Naive B cell (primary cell): Measurements from ENCODE around the gene TOM1L1. TPM values are rescaled to one million over a fixed set of nuclear protein-coding genes. Genes with fewer than 3 reads are reported as not detected.
A peak's percentile ranks its signal among the peaks of the same experiment; 100 is the strongest.

Experiments used
- ATAC-seq, 2 donors: fragments of 150-1000 bp; cut with Tn5 transposase; 2 replicates each; pipeline ENCODE4 v1.10.0; 2021; ENCODE audit warnings: low read depth in 2 of 2, mild to moderate bottlenecking in 2 of 2, moderate library complexity in 2 of 2
- DNase-seq: peaks from one replicate; pipeline ENCODE4 v3.0.0; 2022
- H3K27ac Mint-ChIP-seq, 6 donors: one replicate each; pipeline ENCODE4 v1.8.0; 2020 to 2022; ENCODE audit warnings: mild to moderate bottlenecking in 6 of 6, mixed read lengths in 6 of 6, moderate library complexity in 5 of 6, inconsistent platforms in 2 of 6
- H3K27me3 Mint-ChIP-seq, 3 donors: one replicate each; pipeline ENCODE4 v1.8.0; 2021 to 2022; ENCODE audit warnings: mixed read lengths in 3 of 3, mild to moderate bottlenecking in 1 of 3
- H3K36me3 Mint-ChIP-seq, 2 donors: one replicate each; pipeline ENCODE4 v1.8.0; 2020 to 2022; ENCODE audit warnings: mixed read lengths in 2 of 2, inconsistent platforms in 1 of 2, mild to moderate bottlenecking in 1 of 2
- H3K4me1 Mint-ChIP-seq, 3 donors: one replicate each; pipeline ENCODE4 v1.8.0; 2020 to 2022; ENCODE audit warnings: mixed read lengths in 3 of 3, inconsistent platforms in 1 of 3, mild to moderate bottlenecking in 1 of 3, moderate library complexity in 1 of 3
- H3K4me3 Mint-ChIP-seq, 8 donors: one replicate each; pipeline ENCODE4 v1.8.0; 2020 to 2022; ENCODE audit warnings: mild to moderate bottlenecking in 8 of 8, mixed read lengths in 8 of 8, moderate library complexity in 8 of 8, inconsistent platforms in 2 of 8
- H3K9me3 Mint-ChIP-seq, 7 donors: one replicate each; pipeline ENCODE4 v1.8.0; 2020 to 2022; ENCODE audit warnings: mixed read lengths in 7 of 7, mild to moderate bottlenecking in 5 of 7, inconsistent platforms in 2 of 7, moderate library complexity in 1 of 7
- polyA plus RNA-seq, 6 donors: library from polyadenylated mRNA; unstranded; fragments of 300-500 nt; fragmentation: Illumina TruSeq; gene quantifications; one replicate each; pipeline ENCODE4 v1.2.3, GENCODE V29; 2021; ENCODE audit warnings: low read depth in 6 of 6

Gene TOM1L1
- polyA plus RNA-seq, 6 donors from 2014 or later: not detected

- no peak for DNase-seq
- Mint-ChIP-seq H3K36me3 (no peaks in the 10 kb centered on the region), H3K27ac (no peak overlapping the region), H3K9me3 (no peaks in the 10 kb centered on the region), H3K4me1 (peaks cover 0 to 16% (median 6%) of the 10 kb centered on the region in 3 donors), H3K27me3 (no peaks in the 10 kb centered on the region), H3K4me3 (peak overlapping the region in 1 of 8 donors; percentile 47)
- ATAC-seq: no peak
Measured at GRCh38 chr17:54971147-54971546, 70.5 kb downstream of the TOM1L1 start.

- ATAC-seq (no peak), DNase-seq (no peak)
- Mint-ChIP-seq H3K9me3 (no peaks in the 10 kb centered on the region), H3K36me3 (no peaks in the 10 kb centered on the region), H3K4me1 (peaks cover 0 to 10% (median 4%) of the 10 kb centered on the region in 3 donors), H3K27me3 (no peaks in the 10 kb centered on the region), H3K4me3 (peak overlapping the region in 1 of 8 donors; percentile 38), H3K27ac (no peak overlapping the region)
Measured at GRCh38 chr17:54971901-54972300, 71.2 kb downstream of the TOM1L1 start.

GRCh38 chr17:54972406-54973138, 71.9 kb downstream of the TOM1L1 start:
- Mint-ChIP-seq H3K36me3 (no peaks in the 10 kb centered on the region), H3K27me3 (no peaks in the 10 kb centered on the region), H3K4me3 (peak overlapping the region in 1 of 8 donors; percentile 22), H3K9me3 (no peaks in the 10 kb centered on the region), H3K27ac (no peak overlapping the region), H3K4me1 (peaks cover 0 to 5% (median 1%) of the 10 kb centered on the region in 3 donors)
- no peak for DNase-seq
- no peak for ATAC-seq

- Mint-ChIP-seq H3K36me3 (no peaks in the 10 kb centered on the region), H3K4me1 (no peaks in the 10 kb centered on the region), H3K27me3 (no peaks in the 10 kb centered on the region), H3K4me3 (no peak overlapping the region), H3K9me3 (peaks cover 0 to 3% (median 0%) of the 10 kb centered on the region in 7 donors), H3K27ac (peak overlapping the region in 1 of 6 donors; percentile 57)
- DNase-seq (no peak), ATAC-seq (no peak)
Measured at GRCh38 chr17:54974759-54975158, 74.1 kb downstream of the TOM1L1 start.

- Mint-ChIP-seq H3K27me3 (no peaks in the 10 kb centered on the region), H3K9me3 (peaks cover 0 to 15% (median 2%) of the 10 kb centered on the region in 7 donors), H3K4me1 (no peaks in the 10 kb centered on the region), H3K36me3 (no peaks in the 10 kb centered on the region), H3K27ac (no peak overlapping the region), H3K4me3 (no peak overlapping the region)
- DNase-seq: no peak
- ATAC-seq: no peak
Measured at GRCh38 chr17:54976316-54976715, 75.7 kb downstream of the TOM1L1 start.

GRCh38 chr17:54977744-54978143, 77.1 kb downstream of the TOM1L1 start:
- peaks cover 0 to 18% (median 2%) of the 10 kb centered on the region in 7 donors for H3K9me3 Mint-ChIP-seq
- no peaks in the 10 kb centered on the region for H3K36me3 Mint-ChIP-seq
- H3K4me1 Mint-ChIP-seq: no peaks in the 10 kb centered on the region
- H3K4me3 Mint-ChIP-seq: no peak overlapping the region
- ATAC-seq (no peak), DNase-seq (no peak)
- H3K27me3 Mint-ChIP-seq: no peaks in the 10 kb centered on the region
- H3K27ac Mint-ChIP-seq: no peak overlapping the region

GRCh38 chr17:54979657-54980056, 79.0 kb downstream of the TOM1L1 start:
- no peaks in the 10 kb centered on the region for H3K36me3 Mint-ChIP-seq
- DNase-seq: no peak
- no peaks in the 10 kb centered on the region for H3K4me1 Mint-ChIP-seq
- peaks cover 0 to 18% (median 2%) of the 10 kb centered on the region in 7 donors for H3K9me3 Mint-ChIP-seq
- H3K27me3 Mint-ChIP-seq: no peaks in the 10 kb centered on the region
- no peak for ATAC-seq
- H3K4me3 Mint-ChIP-seq: no peak overlapping the region
- no peak overlapping the region for H3K27ac Mint-ChIP-seq

GRCh38 chr17:54980375-54980774, 79.7 kb downstream of the TOM1L1 start:
- Mint-ChIP-seq H3K4me3 (no peak overlapping the region), H3K36me3 (no peaks in the 10 kb centered on the region), H3K9me3 (peaks cover 0 to 18% (median 2%) of the 10 kb centered on the region in 7 donors), H3K4me1 (no peaks in the 10 kb centered on the region), H3K27ac (no peak overlapping the region), H3K27me3 (no peaks in the 10 kb centered on the region)
- DNase-seq (no peak), ATAC-seq (no peak)

- H3K27ac Mint-ChIP-seq: peak overlapping the region in 2 of 6 donors; percentile 4 to 26
- ATAC-seq: no peak
- peaks cover 0 to 18% (median 2%) of the 10 kb centered on the region in 7 donors for H3K9me3 Mint-ChIP-seq
- no peaks in the 10 kb centered on the region for H3K36me3 Mint-ChIP-seq
- DNase-seq: no peak
- no peaks in the 10 kb centered on the region for H3K27me3 Mint-ChIP-seq
- H3K4me1 Mint-ChIP-seq: no peaks in the 10 kb centered on the region
- no peak overlapping the region for H3K4me3 Mint-ChIP-seq
Measured at GRCh38 chr17:54982399-54982798, 81.7 kb downstream of the TOM1L1 start.

- Mint-ChIP-seq H3K4me1 (no peaks in the 10 kb centered on the region), H3K36me3 (no peaks in the 10 kb centered on the region), H3K9me3 (peaks cover 0 to 18% (median 2%) of the 10 kb centered on the region in 7 donors), H3K27me3 (no peaks in the 10 kb centered on the region), H3K27ac (no peak overlapping the region), H3K4me3 (no peak overlapping the region)
- DNase-seq (no peak), ATAC-seq (no peak)
Measured at GRCh38 chr17:54983260-54983659, 82.6 kb downstream of the TOM1L1 start.

GRCh38 chr17:54985476-54985875, 84.8 kb downstream of the TOM1L1 start:
- DNase-seq: no peak
- Mint-ChIP-seq H3K36me3 (no peaks in the 10 kb centered on the region), H3K27me3 (no peaks in the 10 kb centered on the region), H3K4me1 (no peaks in the 10 kb centered on the region), H3K4me3 (no peak overlapping the region), H3K27ac (no peak overlapping the region), H3K9me3 (peaks cover 0 to 11% (median 2%) of the 10 kb centered on the region in 7 donors)
- no peak for ATAC-seq

GRCh38 chr17:54990118-54990517, 89.5 kb downstream of the TOM1L1 start:
- no peaks in the 10 kb centered on the region for H3K9me3 Mint-ChIP-seq
- no peaks in the 10 kb centered on the region for H3K36me3 Mint-ChIP-seq
- H3K27ac Mint-ChIP-seq: no peak overlapping the region
- H3K27me3 Mint-ChIP-seq: no peaks in the 10 kb centered on the region
- no peaks in the 10 kb centered on the region for H3K4me1 Mint-ChIP-seq
- DNase-seq (no peak), ATAC-seq (no peak)
- H3K4me3 Mint-ChIP-seq: no peak overlapping the region

- ATAC-seq: no peak
- no peaks in the 10 kb centered on the region for H3K36me3 Mint-ChIP-seq
- no peak overlapping the region for H3K4me3 Mint-ChIP-seq
- no peak overlapping the region for H3K27ac Mint-ChIP-seq
- no peaks in the 10 kb centered on the region for H3K9me3 Mint-ChIP-seq
- no peak for DNase-seq
- H3K27me3 Mint-ChIP-seq: no peaks in the 10 kb centered on the region
- no peaks in the 10 kb centered on the region for H3K4me1 Mint-ChIP-seq
Measured at GRCh38 chr17:54991567-54991966, 90.9 kb downstream of the TOM1L1 start.

- Mint-ChIP-seq H3K9me3 (no peaks in the 10 kb centered on the region), H3K4me1 (no peaks in the 10 kb centered on the region), H3K27me3 (no peaks in the 10 kb centered on the region), H3K36me3 (no peaks in the 10 kb centered on the region), H3K27ac (no peak overlapping the region), H3K4me3 (no peak overlapping the region)
- DNase-seq (peak; percentile 43), ATAC-seq (peak; percentile 38 to 49)
Measured at GRCh38 chr17:54992797-54993639, 92.4 kb downstream of the TOM1L1 start.
